Uterus (tissue), 2 donors: Measurements from ENCODE around the gene ITCH.

ENCODE experiments used
- POLR2A ChIP-seq, 2 donors: fragments of 450-650 bp; IDR thresholded peaks; one replicate each; pipeline ENCODE4 v1.6.1; 2016; ENCODE audit warnings: antibody characterized with exemption in 2 of 2, mild to moderate bottlenecking in 1 of 2, moderate library complexity in 1 of 2
- TF ChIP-seq, protein P1 (sequence below), 4 experiments: fragments of 200-600 bp in 2 of 4; fragments of 450-650 bp in 2 of 4; sonication (generic) in 2 of 4; IDR thresholded peaks; one replicate each; pipeline ENCODE4 v1.5.1; 2016 to 2019; ENCODE audit warnings: antibody characterized with exemption in 4 of 4, mild to moderate bottlenecking in 2 of 4, moderate library complexity in 1 of 4

DNA sequence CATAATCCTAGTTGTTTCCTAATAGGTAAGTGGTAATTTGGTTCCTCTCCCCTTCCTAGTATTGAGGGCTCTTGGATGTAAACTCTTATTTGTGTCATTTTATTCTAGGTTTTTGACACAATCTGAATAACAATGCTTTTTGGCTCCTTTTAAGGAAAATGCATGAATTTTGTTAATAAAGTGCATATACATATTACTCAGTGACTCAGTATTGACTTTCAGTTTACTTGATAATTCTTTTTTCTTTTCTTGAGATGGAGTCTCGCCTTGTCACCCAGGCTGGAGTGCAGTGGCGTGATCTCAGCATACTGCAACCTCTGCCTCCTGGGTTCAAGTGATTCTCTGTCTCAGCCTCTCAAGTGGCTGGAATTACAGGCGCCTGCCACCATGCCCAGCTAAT lies 19.1 kb downstream of the ITCH start:
- TF ChIP-seq, protein P1, sequence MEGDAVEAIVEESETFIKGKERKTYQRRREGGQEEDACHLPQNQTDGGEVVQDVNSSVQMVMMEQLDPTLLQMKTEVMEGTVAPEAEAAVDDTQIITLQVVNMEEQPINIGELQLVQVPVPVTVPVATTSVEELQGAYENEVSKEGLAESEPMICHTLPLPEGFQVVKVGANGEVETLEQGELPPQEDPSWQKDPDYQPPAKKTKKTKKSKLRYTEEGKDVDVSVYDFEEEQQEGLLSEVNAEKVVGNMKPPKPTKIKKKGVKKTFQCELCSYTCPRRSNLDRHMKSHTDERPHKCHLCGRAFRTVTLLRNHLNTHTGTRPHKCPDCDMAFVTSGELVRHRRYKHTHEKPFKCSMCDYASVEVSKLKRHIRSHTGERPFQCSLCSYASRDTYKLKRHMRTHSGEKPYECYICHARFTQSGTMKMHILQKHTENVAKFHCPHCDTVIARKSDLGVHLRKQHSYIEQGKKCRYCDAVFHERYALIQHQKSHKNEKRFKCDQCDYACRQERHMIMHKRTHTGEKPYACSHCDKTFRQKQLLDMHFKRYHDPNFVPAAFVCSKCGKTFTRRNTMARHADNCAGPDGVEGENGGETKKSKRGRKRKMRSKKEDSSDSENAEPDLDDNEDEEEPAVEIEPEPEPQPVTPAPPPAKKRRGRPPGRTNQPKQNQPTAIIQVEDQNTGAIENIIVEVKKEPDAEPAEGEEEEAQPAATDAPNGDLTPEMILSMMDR (IDR thresholded peaks at IDR 0.05): no peak
- no peak for TF ChIP-seq POLR2A (IDR thresholded peaks at IDR 0.05)
